Ascending aorta (tissue), 2 donors: ENCODE measurements around the gene BLMH. TPM values are rescaled to one million over a fixed set of nuclear protein-coding genes. Genes with fewer than 3 reads are reported as not detected.

Source experiments
- DNase-seq, 2 donors: peaks; one replicate each; pipeline ENCODE4 v3.0.0-alpha.2; 2019; ENCODE audit warnings: low spot score in 2 of 2
- H3K27ac ChIP-seq, 2 donors: fragments of 200-600 bp; sonication (generic); one replicate each; pipeline ENCODE4 v1.5.1; 2016 to 2017; ENCODE audit warnings: mild to moderate bottlenecking in 1 of 2
- H3K27me3 ChIP-seq: fragments of 200-600 bp; sonication (generic); one replicate; pipeline ENCODE4 v1.5.1; 2017
- H3K36me3 ChIP-seq, 2 donors: fragments of 200-600 bp; sonication (generic); one replicate each; pipeline ENCODE4 v1.5.1; 2016
- H3K4me1 ChIP-seq, 2 donors: fragments of 200-600 bp; sonication (generic); one replicate each; pipeline ENCODE4 v1.5.1; 2016 to 2017; ENCODE audit warnings: mild to moderate bottlenecking in 1 of 2
- H3K4me3 ChIP-seq, 2 donors: fragments of 200-600 bp; sonication (generic); one replicate each; pipeline ENCODE4 v1.5.1; 2016 to 2017; ENCODE audit warnings: mild to moderate bottlenecking in 1 of 2
- H3K9me3 ChIP-seq, 2 donors: fragments of 200-600 bp; sonication (generic); one replicate each; pipeline ENCODE4 v1.5.1; 2016
- intact Hi-C: fragments of 100-400 bp; cut with DNase I; formaldehyde crosslinking; loops from one replicate; pipeline ENCODE4 v1.15.1; 2023
- total RNA-seq: library from RNA; depleted of rRNA; stranded (reverse); fragments of >200 nt; gene quantifications from one replicate; pipeline ENCODE4 v1.1.0, GENCODE V29; 2016
- TF ChIP-seq, protein P1 (sequence below), 3 experiments: fragments of 200-600 bp in 2 of 3; fragments of 450-650 bp in 1 of 3; sonication (generic) in 2 of 3; IDR thresholded peaks; one replicate each; pipeline ENCODE4 v1.5.1; 2016 to 2019; ENCODE audit warnings: antibody characterized with exemption in 3 of 3, mild to moderate bottlenecking in 1 of 3, moderate library complexity in 1 of 3

BLMH gene
- total RNA-seq, 1 donor from 2014 or later: 6.9 TPM

DNA sequence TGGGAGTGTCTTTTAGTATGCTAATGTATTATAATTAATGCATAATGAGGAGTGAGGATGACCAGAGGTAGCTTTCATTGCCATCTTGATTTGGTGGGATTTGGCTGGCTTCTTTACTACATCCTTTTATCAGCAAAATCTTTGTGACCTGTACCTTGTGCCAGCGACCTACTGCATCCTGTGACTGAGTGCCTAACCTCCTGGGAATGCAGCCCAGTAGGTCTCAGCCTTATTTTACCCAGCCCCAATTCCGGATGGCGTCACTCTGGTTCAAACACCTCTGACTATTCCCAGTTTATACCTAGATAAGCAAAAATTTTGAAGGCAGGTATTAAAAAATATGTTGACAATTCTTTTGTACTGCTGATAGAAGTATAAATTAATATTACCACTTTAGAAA, 10.5 kb upstream of the BLMH start:
- Histone ChIP-seq H3K36me3 (no peaks in the 10 kb centered on the region), H3K9me3 (no peaks in the 10 kb centered on the region), H3K27ac (no peak overlapping the region), H3K4me3 (no peak overlapping the region), H3K27me3 (no peaks in the 10 kb centered on the region), H3K4me1 (no peaks in the 10 kb centered on the region)
- TF ChIP-seq, protein P1, sequence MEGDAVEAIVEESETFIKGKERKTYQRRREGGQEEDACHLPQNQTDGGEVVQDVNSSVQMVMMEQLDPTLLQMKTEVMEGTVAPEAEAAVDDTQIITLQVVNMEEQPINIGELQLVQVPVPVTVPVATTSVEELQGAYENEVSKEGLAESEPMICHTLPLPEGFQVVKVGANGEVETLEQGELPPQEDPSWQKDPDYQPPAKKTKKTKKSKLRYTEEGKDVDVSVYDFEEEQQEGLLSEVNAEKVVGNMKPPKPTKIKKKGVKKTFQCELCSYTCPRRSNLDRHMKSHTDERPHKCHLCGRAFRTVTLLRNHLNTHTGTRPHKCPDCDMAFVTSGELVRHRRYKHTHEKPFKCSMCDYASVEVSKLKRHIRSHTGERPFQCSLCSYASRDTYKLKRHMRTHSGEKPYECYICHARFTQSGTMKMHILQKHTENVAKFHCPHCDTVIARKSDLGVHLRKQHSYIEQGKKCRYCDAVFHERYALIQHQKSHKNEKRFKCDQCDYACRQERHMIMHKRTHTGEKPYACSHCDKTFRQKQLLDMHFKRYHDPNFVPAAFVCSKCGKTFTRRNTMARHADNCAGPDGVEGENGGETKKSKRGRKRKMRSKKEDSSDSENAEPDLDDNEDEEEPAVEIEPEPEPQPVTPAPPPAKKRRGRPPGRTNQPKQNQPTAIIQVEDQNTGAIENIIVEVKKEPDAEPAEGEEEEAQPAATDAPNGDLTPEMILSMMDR (IDR thresholded peaks at IDR 0.05): no peak
- intact Hi-C loops: no loop called here
- no peak for DNase-seq

DNA sequence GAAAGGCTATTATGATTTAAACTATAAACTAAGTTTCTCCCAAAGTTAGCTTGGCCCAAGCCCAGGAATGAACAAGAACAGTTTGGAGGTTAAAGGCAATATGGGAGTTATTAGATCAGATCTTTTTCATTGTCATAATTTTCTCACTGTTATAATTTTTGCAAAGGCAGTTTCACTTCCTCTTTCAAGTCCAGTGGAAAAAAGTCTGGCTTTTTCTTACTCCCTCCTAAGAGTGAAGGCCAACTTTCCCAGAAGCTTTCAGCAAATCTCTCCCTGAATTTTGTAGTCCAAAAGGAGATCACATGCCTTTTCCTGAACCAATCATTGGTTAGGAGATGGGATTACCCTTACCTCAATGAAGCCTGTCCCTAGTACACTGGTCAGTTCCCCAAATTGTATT, 9.1 kb upstream of the BLMH start:
- Histone ChIP-seq H3K4me3 (no peak overlapping the region), H3K27me3 (no peaks in the 10 kb centered on the region), H3K9me3 (no peaks in the 10 kb centered on the region), H3K27ac (no peak overlapping the region), H3K4me1 (peaks cover 0 to 6% of the 10 kb centered on the region in 2 donors), H3K36me3 (no peaks in the 10 kb centered on the region)
- no peak for DNase-seq
- TF ChIP-seq, protein P1 (IDR thresholded peaks at IDR 0.05): no peak
- intact Hi-C loops: no loop called here

DNA sequence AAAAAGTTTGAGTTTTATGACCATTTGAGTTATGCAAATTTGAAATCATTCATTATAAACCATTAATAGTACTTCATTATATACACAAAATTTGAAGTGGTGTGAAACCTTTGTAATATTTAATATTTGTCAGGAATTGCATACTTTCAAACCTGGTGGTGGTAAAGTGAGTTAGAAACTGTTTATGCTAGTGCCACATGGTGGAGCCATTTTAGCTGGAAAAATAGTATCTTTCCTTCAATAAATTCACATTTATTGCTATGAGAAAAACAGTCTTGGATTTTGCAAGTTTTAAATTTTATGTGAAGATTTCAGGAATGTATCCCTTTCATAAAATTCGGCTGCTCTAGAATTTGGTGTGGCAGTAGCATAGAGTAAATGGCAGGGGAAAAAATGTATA, 7.3 kb upstream of the BLMH start:
- H3K9me3 ChIP-seq: no peaks in the 10 kb centered on the region
- intact Hi-C loops: no loop called here
- peaks cover 0 to 7% of the 10 kb centered on the region in 2 donors for H3K4me1 ChIP-seq
- no peak overlapping the region for H3K27ac ChIP-seq
- H3K36me3 ChIP-seq: no peaks in the 10 kb centered on the region
- H3K4me3 ChIP-seq: no peak overlapping the region
- DNase-seq: no peak
- H3K27me3 ChIP-seq: no peaks in the 10 kb centered on the region
- TF ChIP-seq, protein P1 (IDR thresholded peaks at IDR 0.05): no peak

DNA sequence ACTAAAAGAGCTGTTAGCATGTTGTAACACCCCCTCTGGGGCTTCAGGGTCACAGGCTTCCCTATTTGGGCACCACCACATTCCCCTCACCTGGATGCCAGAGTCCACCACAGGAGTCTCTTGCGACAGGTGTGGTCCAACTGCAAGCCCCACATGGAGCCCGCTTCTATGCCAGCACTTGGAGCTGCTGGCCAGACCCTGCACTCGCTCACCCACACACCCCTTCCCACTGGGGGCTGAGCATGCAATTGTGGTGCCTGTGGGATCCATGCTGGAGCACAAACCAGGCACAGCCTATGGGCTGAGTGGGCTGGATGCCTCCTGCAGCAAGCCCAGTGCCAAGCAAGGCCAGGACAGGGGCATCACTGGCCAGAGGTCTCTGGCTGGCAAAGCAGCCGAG, 6.0 kb upstream of the BLMH start:
- no peaks in the 10 kb centered on the region for H3K27me3 ChIP-seq
- TF ChIP-seq, protein P1 (IDR thresholded peaks at IDR 0.05): no peak
- H3K36me3 ChIP-seq: no peaks in the 10 kb centered on the region
- no peaks in the 10 kb centered on the region for H3K9me3 ChIP-seq
- H3K4me1 ChIP-seq: peaks cover 0 to 7% of the 10 kb centered on the region in 2 donors
- intact Hi-C loops: no loop called here
- DNase-seq: no peak
- H3K4me3 ChIP-seq: no peak overlapping the region
- H3K27ac ChIP-seq: peak overlapping the region; percentile 85

DNA sequence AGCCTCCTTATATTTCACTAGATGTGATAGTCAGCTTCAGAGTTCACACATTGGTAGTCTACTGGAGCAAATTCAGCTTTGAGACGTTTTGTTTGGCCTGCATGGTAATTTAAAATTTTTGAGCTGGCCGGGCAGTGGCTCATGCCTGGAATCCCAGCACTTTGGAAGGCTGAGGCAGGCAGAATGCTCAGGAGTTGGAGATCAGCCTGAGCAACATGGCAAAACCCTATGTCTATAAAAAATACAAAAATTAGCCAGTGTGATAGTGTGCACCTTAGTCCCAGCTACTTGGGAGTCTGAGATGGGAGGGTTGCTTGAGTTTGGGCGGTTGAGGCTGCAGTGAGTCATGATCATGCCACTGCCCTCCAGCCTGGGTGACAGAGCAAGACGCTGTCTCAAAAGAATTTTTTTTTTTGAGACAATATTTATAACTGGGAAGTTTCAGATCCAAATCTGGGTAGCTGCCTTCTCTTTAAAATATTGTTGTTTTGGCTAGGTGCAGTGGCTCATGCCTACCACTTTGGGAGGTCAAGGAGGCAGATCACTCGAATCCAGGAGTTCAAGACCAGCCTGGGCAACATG, 4.8 kb upstream of the BLMH start:
- H3K27ac ChIP-seq: peak overlapping the region; percentile 85
- H3K4me1 ChIP-seq: peaks cover 0 to 10% of the 10 kb centered on the region in 2 donors
- no peaks in the 10 kb centered on the region for H3K9me3 ChIP-seq
- no peak overlapping the region for H3K4me3 ChIP-seq
- H3K36me3 ChIP-seq: no peaks in the 10 kb centered on the region
- intact Hi-C loops: no loop called here
- H3K27me3 ChIP-seq: no peaks in the 10 kb centered on the region
- TF ChIP-seq, protein P1 (IDR thresholded peaks at IDR 0.05): peak in 1 of 3 experiments; percentile 9
- DNase-seq: peak in 1 of 2 donors; percentile 65
